Ovary (tissue), 3 donors: ENCODE measurements around the gene NUP35.

Source experiments
- POLR2A ChIP-seq: fragments of 450-650 bp; IDR thresholded peaks from one replicate; pipeline ENCODE4 v1.6.1; 2017; ENCODE audit warnings: antibody characterized with exemption, mild to moderate bottlenecking, moderate library complexity
- TF ChIP-seq, protein P1 (sequence below), 3 donors: fragments of 450-650 bp in 2 of 3; fragments of 200-600 bp in 1 of 3; IDR thresholded peaks; one replicate each; pipeline versions ENCODE4 v1.5.1 to v1.8.0; 2016 to 2022; ENCODE audit warnings: antibody characterized with exemption in 3 of 3, mild to moderate bottlenecking in 1 of 3
- donor health status: DM: no; HTN: no; CAD: no.

DNA sequence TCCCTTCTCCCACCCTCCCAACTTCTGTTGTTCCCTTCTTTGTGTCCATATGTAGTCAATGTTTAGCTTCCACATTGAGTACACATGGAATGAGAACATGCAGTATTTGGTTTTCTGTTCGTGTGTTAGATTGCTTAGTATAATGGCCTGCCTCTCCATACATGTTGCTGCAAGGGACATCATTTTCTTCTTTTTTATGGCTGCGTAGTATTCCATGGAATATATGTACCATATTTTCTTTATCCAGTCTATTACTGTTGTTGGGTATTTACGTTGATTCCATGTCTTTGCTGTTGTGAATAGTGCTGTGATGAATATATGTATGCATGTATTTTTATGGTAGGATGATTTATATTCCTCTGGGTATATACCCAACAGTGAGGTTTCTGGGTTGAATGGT, 42.0 kb downstream of the NUP35 start:
- TF ChIP-seq, protein P1, sequence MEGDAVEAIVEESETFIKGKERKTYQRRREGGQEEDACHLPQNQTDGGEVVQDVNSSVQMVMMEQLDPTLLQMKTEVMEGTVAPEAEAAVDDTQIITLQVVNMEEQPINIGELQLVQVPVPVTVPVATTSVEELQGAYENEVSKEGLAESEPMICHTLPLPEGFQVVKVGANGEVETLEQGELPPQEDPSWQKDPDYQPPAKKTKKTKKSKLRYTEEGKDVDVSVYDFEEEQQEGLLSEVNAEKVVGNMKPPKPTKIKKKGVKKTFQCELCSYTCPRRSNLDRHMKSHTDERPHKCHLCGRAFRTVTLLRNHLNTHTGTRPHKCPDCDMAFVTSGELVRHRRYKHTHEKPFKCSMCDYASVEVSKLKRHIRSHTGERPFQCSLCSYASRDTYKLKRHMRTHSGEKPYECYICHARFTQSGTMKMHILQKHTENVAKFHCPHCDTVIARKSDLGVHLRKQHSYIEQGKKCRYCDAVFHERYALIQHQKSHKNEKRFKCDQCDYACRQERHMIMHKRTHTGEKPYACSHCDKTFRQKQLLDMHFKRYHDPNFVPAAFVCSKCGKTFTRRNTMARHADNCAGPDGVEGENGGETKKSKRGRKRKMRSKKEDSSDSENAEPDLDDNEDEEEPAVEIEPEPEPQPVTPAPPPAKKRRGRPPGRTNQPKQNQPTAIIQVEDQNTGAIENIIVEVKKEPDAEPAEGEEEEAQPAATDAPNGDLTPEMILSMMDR (IDR thresholded peaks at IDR 0.05), result no peak
- no peak for TF ChIP-seq POLR2A
